Caco-2 (cell line): Measurements from ENCODE around the gene NELFCD. TPM values are rescaled to one million over a fixed set of nuclear protein-coding genes. Genes with fewer than 3 reads are reported as not detected.

Source experiments
- BruUV-seq: library from RNA; stranded (reverse); fragments of 400-500 nt; replicated peaks from 2 replicates; lab custom pipeline; 2021; lab: Mats Ljungman, UMichigan
- CTCF ChIA-PET: fragments of 300-600 bp; sonication (Branson Sonifier 250); formaldehyde crosslinking; loops from one replicate; lab custom pipeline; 2022; ENCODE audit warnings: antibody characterized with exemption; lab: Charles Lee
- POLR2A ChIA-PET: fragments of 300-600 bp; sonication (Branson Sonifier 250); formaldehyde crosslinking; loops from one replicate; lab custom pipeline; 2022; ENCODE audit warnings: antibody characterized with exemption; lab: Charles Lee
- DNase-seq, 2 experiments: peaks; one replicate each; pipeline versions ENCODE4 v3.0.0 to v3.0.0-alpha.2; 2020 to 2022
- H3K27me3 ChIP-seq: replicated peaks from 2 replicates; pipeline ENCODE4 v1.6.0; 2011; ENCODE audit warnings: low read length; ENCODE audit not compliant: control insufficient read depth, insufficient read depth
- H3K36me3 ChIP-seq: 2 replicates; pipeline ENCODE4 v1.5.1; 2011; ENCODE audit warnings: low read length; ENCODE audit not compliant: control insufficient read depth, insufficient read depth
- H3K4me1 ChIP-seq: fragments of 250-450 bp; sonication (Bioruptor Pico); 2 replicates; pipeline ENCODE4 v1.5.1; 2020; ENCODE audit warnings: mild to moderate bottlenecking
- H3K4me3 ChIP-seq: 2 replicates; pipeline ENCODE4 v1.5.1; 2011; ENCODE audit warnings: low read depth, mild to moderate bottlenecking, control low read depth, low read length
- H3K9me3 ChIP-seq: fragments of 250-450 bp; sonication (Bioruptor Pico); 2 replicates; pipeline ENCODE4 v1.5.1; 2020; ENCODE audit warnings: mild to moderate bottlenecking, moderate library complexity
- H3K27ac Mint-ChIP-seq: one replicate; pipeline ENCODE4 v1.8.0; 2022; ENCODE audit warnings: mixed read lengths; ENCODE audit not compliant: unreplicated experiment
- H3K27me3 Mint-ChIP-seq: one replicate; pipeline ENCODE4 v1.8.0; 2022; ENCODE audit warnings: mixed read lengths; ENCODE audit not compliant: insufficient read depth, unreplicated experiment
- H3K36me3 Mint-ChIP-seq: one replicate; pipeline ENCODE4 v1.8.0; 2022; ENCODE audit warnings: mild to moderate bottlenecking, mixed read lengths; ENCODE audit not compliant: insufficient read depth, unreplicated experiment
- H3K4me1 Mint-ChIP-seq: one replicate; pipeline ENCODE4 v1.8.0; 2022; ENCODE audit warnings: low read depth, mixed read lengths; ENCODE audit not compliant: unreplicated experiment
- H3K4me3 Mint-ChIP-seq: one replicate; pipeline ENCODE4 v1.8.0; 2022; ENCODE audit warnings: mild to moderate bottlenecking, moderate library complexity, mixed read lengths; ENCODE audit not compliant: unreplicated experiment
- H3K9me3 Mint-ChIP-seq: one replicate; pipeline ENCODE4 v1.8.0; 2022; ENCODE audit warnings: mixed read lengths; ENCODE audit not compliant: unreplicated experiment
- CTCF ChIP-seq, 2 experiments: fragments of 200-600 bp in 1 of 2; IDR thresholded peaks; 1 replicate in 1 of 2; 2 replicates in 1 of 2; pipeline versions ENCODE4 v1.5.1 to v1.8.0; 2011 to 2022; ENCODE audit warnings: antibody characterized with exemption in 1 of 2, control low read depth in 1 of 2, inconsistent platforms in 1 of 2, low read depth in 1 of 2, low read length in 1 of 2, mild to moderate bottlenecking in 1 of 2, moderate library complexity in 1 of 2; ENCODE audit not compliant: insufficient read depth in 1 of 2, severe bottlenecking in 1 of 2, unreplicated experiment in 1 of 2
- intact Hi-C: fragments of 100-400 bp; cut with micrococcal nuclease; formaldehyde crosslinking; loops from one replicate; pipeline ENCODE4 v1.10.0; 2022; ENCODE audit not compliant: unreplicated experiment
- total RNA-seq: library from RNA; stranded (reverse); gene quantifications from 2 replicates; pipeline ENCODE4 v1.2.3, GENCODE V29; 2022

NELFCD gene
- total RNA-seq, 1 experiment from 2014 or later, result 230 TPM

DNA sequence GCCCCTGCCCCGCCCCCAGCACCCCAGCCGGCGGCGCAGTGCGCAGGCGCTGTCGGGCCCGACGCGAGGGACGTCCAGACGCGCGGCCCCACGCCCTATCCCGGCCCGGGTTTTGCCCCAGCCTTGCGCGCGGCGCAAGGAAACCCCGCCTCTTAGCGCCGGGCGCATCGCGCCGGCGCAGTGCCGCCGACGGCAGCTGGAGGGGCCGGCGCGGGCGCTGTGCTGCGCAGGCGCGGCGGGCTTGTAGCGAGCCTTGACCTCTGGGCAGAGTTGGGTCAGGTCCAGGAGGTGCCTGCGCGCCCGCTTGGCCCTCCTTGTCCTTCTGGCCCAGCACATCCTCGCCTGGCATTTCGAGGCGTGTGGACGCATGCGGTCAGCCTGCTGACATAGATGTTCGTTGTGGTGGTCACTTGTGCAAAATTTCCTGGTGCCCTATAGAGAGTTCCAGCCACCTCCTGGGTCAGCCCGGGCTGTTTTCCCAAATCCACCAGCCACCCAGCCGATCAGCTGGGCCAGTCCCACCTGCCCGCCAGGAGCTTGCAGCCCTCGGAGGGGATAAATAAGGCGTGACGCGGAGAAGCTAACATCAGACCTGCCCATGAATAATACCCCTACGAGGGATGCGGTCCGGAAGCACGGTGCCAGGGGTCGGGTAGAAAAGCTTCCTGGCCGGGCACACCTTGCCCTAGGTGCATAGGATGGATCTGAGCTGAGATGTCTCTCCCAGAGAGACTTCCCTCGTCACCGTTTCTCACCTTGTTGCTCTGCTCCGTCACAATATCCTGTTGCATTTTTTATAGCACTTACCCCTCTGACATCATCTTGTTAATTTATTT, 62.0 kb downstream of the NELFCD start:
- peaks cover 29% of the 10 kb centered on the region for H3K36me3 Mint-ChIP-seq
- peak overlapping the region; percentile 89 for H3K4me3 ChIP-seq
- ChIA-PET CTCF (interaction anchor here (0.6 to 1.9 kb wide), 4 partner anchors 11 to 173 kb away, joined by 3 to 7 read pairs (median 6); partner anchors contain the start of gene ATP5F1E), POLR2A (interaction anchor here (1.0 to 3.2 kb wide), 2 partner anchors 11 to 62 kb away, joined by 3 to 56 read pairs; partner anchors contain the start of genes ATP5F1E and NELFCD)
- H3K9me3 ChIP-seq, result no peaks in the 10 kb centered on the region
- peak overlapping the region; percentile 80 for H3K27ac Mint-ChIP-seq
- no peak for TF ChIP-seq CTCF (IDR thresholded peaks at IDR 0.05; ENCODE audit: insufficient read depth in 1 of 2, low read depth in 1 of 2, low read length in 1 of 2, severe bottlenecking in 1 of 2, unreplicated experiment in 1 of 2)
- H3K4me1 Mint-ChIP-seq, result peaks cover 36% of the 10 kb centered on the region
- H3K4me1 ChIP-seq, result peaks cover 50% of the 10 kb centered on the region
- no peaks in the 10 kb centered on the region for H3K27me3 ChIP-seq
- no TSS peak for BruUV-seq
- peak; percentile 97 to 100 for DNase-seq
- no peaks in the 10 kb centered on the region for H3K9me3 Mint-ChIP-seq
- intact Hi-C loops, result loop anchor here (1.0 to 2.0 kb wide), 3 partner anchors 11 to 62 kb away; partner anchors contain the start of genes ATP5F1E and NELFCD
- peak overlapping the region; percentile 70 for H3K4me3 Mint-ChIP-seq
- H3K36me3 ChIP-seq, result peaks cover under 1% of the 10 kb centered on the region; the same call in 1 of the 2 replicates
- no peaks in the 10 kb centered on the region for H3K27me3 Mint-ChIP-seq

DNA sequence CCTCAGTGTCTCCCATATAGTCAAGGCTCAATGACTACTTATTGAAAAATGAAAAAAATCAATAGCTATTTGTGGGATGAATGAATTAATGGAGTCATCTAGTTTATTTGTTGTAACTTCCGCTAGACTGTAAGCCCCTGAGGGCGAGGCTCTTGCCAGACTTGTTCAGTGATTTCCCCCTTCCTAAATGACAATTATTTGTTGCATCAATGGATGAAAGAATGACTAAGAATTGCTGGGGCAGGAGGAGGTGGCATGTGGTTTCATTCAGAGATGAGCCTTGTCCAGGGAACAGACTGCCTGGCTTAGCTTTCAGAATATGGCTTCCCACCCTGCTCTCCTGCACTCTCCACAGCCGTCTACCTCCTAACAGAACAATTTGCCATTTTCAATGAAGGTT, 62.6 kb downstream of the NELFCD start:
- ChIA-PET CTCF (interaction anchor here (0.9 to 1.1 kb wide), 2 partner anchors 44 to 173 kb away, joined by 3 to 7 read pairs; no protein-coding TSS in a partner anchor), POLR2A (no interaction called here)
- peaks cover 42% of the 10 kb centered on the region for H3K4me1 Mint-ChIP-seq
- no peaks in the 10 kb centered on the region for H3K9me3 Mint-ChIP-seq
- H3K27me3 Mint-ChIP-seq, result no peaks in the 10 kb centered on the region
- Histone ChIP-seq H3K9me3 (no peaks in the 10 kb centered on the region), H3K36me3 (no peaks in the 10 kb centered on the region), H3K4me1 (peaks cover 57% of the 10 kb centered on the region), H3K27me3 (no peaks in the 10 kb centered on the region), H3K4me3 (no peak overlapping the region)
- intact Hi-C loops, result loop anchor here (2.0 kb wide), 1 partner anchor 63 kb away; the partner anchor contains the start of gene NELFCD
- H3K4me3 Mint-ChIP-seq, result peak overlapping the region; percentile 70
- TSS peak; percentile 34 for BruUV-seq
- no peak for DNase-seq
- no peak overlapping the region for H3K27ac Mint-ChIP-seq
- H3K36me3 Mint-ChIP-seq, result peaks cover 22% of the 10 kb centered on the region
- TF ChIP-seq CTCF (IDR thresholded peaks at IDR 0.05; ENCODE audit: insufficient read depth in 1 of 2, low read depth in 1 of 2, low read length in 1 of 2, severe bottlenecking in 1 of 2, unreplicated experiment in 1 of 2), result no peak

DNA sequence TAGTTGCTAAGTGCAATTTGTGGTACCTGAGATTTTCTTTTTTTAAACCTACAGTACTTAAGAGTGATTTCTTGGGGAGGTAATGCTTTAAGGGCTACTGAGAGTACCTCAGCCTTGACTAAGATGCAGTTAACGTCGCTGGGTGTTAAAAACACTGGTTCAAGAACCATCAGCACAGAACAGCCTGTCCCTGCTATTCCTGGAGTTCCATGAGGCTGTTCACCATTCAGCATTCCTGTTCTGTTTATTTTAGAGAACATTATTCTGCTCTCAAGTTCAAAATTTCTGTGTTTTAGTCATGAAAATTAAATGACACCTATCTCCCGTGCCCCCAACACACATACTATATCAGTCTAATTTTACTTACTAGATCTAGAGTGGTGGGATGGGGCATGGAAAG, 63.2 kb downstream of the NELFCD start:
- Mint-ChIP-seq H3K4me3 (no peak overlapping the region), H3K36me3 (peaks cover 16% of the 10 kb centered on the region), H3K4me1 (peaks cover 43% of the 10 kb centered on the region), H3K27me3 (no peaks in the 10 kb centered on the region), H3K9me3 (no peaks in the 10 kb centered on the region), H3K27ac (no peak overlapping the region)
- DNase-seq, result no peak
- Histone ChIP-seq H3K9me3 (no peaks in the 10 kb centered on the region), H3K27me3 (no peaks in the 10 kb centered on the region), H3K36me3 (no peaks in the 10 kb centered on the region), H3K4me3 (no peak overlapping the region), H3K4me1 (peaks cover 53% of the 10 kb centered on the region)
- intact Hi-C loops, result no loop called here
- no TSS peak for BruUV-seq
- ChIA-PET CTCF (no interaction called here), POLR2A (no interaction called here)
- TF ChIP-seq CTCF (IDR thresholded peaks at IDR 0.05; ENCODE audit: insufficient read depth in 1 of 2, low read depth in 1 of 2, low read length in 1 of 2, severe bottlenecking in 1 of 2, unreplicated experiment in 1 of 2), result no peak
